Activated CD8-positive, alpha-beta T cell treated with anti-CD3 and anti-CD28 coated beads for 36 hours (primary cell): ENCODE measurements around the gene LTO1. TPM values are rescaled to one million over a fixed set of nuclear protein-coding genes. Genes with fewer than 3 reads are reported as not detected.

ENCODE experiments used
- ATAC-seq: fragments of 200-7000 bp; cut with Tn5 transposase; one replicate; pipeline ENCODE4 v1.10.0; 2021; ENCODE audit warnings: mild to moderate bottlenecking, moderate library complexity
- CTCF ChIA-PET: fragments of 350-600 bp; sonication (Branson Sonifier 250); formaldehyde crosslinking; loops from one replicate; lab custom pipeline; 2021; ENCODE audit warnings: antibody characterized with exemption; lab: Charles Lee
- POLR2A ChIA-PET: fragments of 350-600 bp; sonication (Branson Sonifier 250); formaldehyde crosslinking; loops from one replicate; lab custom pipeline; 2021; ENCODE audit warnings: antibody characterized with exemption; lab: Charles Lee
- DNase-seq: peaks from one replicate; pipeline ENCODE4 v3.0.0-alpha.2; 2020
- H3K27ac Mint-ChIP-seq: one replicate; pipeline ENCODE4 v1.8.0; 2021; ENCODE audit warnings: mild to moderate bottlenecking, mixed read lengths
- H3K27me3 Mint-ChIP-seq: one replicate; pipeline ENCODE4 v1.8.0; 2021; ENCODE audit warnings: mixed read lengths
- H3K36me3 Mint-ChIP-seq: one replicate; pipeline ENCODE4 v1.8.0; 2021; ENCODE audit warnings: low read depth, mixed read lengths
- H3K4me1 Mint-ChIP-seq: one replicate; pipeline ENCODE4 v1.8.0; 2021; ENCODE audit warnings: low read depth, mixed read lengths
- H3K4me3 Mint-ChIP-seq: one replicate; pipeline ENCODE4 v1.8.0; 2021; ENCODE audit warnings: mild to moderate bottlenecking, moderate library complexity, mixed read lengths
- H3K9me3 Mint-ChIP-seq: one replicate; pipeline ENCODE4 v1.8.0; 2021; ENCODE audit warnings: mixed read lengths
- CTCF ChIP-seq: fragments of 200-600 bp; IDR thresholded peaks from one replicate; pipeline ENCODE4 v1.8.0; 2022; ENCODE audit warnings: antibody characterized with exemption, mild to moderate bottlenecking
- intact Hi-C: fragments of 100-400 bp; cut with micrococcal nuclease; formaldehyde crosslinking; loops from one replicate; pipeline ENCODE4 v1.10.0; 2022
- total RNA-seq, 2 experiments: library from RNA; stranded (reverse); gene quantifications; one replicate each; pipeline ENCODE4 v1.2.3, GENCODE V29; 2021

The LTO1 gene
- total RNA-seq, 2 experiments from 2014 or later: 14.9 to 15.9 TPM

- ChIA-PET POLR2A (interaction anchor here (0.7 to 1.1 kb wide), 4 partner anchors 30 to 595 kb away, joined by 3 read pairs; no protein-coding TSS in a partner anchor), CTCF (interaction anchor here (1.0 to 2.4 kb wide), 9 partner anchors 12 to 1384 kb away, joined by 3 to 24 read pairs (median 4); no protein-coding TSS in a partner anchor)
- Mint-ChIP-seq H3K4me3 (peak overlapping the region; percentile 69), H3K9me3 (no peaks in the 10 kb centered on the region), H3K27ac (no peak overlapping the region), H3K27me3 (peaks cover 32% of the 10 kb centered on the region), H3K36me3 (no peaks in the 10 kb centered on the region), H3K4me1 (peaks cover 24% of the 10 kb centered on the region)
- intact Hi-C loops: loop anchor here (5.0 to 10.0 kb wide), 2 partner anchors 347 to 540 kb away; partner anchors contain the start of gene MYEOV
- ATAC-seq (no peak), DNase-seq (peak; percentile 11)
- TF ChIP-seq CTCF: no peak
Observed at GRCh38 chr11:69641681-69642548, 33.2 kb downstream of the LTO1 start.

GRCh38 chr11:69640995-69641581 lies 34.1 kb downstream of the LTO1 start, which contains the start of gene CCND1:
CCND1 (plus strand) TSS chr11:69641156; CDS start chr11:69641314, 158 bp downstream.
- Mint-ChIP-seq H3K36me3 (no peaks in the 10 kb centered on the region), H3K4me1 (peaks cover 24% of the 10 kb centered on the region), H3K27me3 (peaks cover 38% of the 10 kb centered on the region), H3K9me3 (no peaks in the 10 kb centered on the region), H3K4me3 (peak within 1 kb of the TSS; percentile 69), H3K27ac (no peak within 1 kb of the TSS)
- DNase-seq (peak; percentile 56), ATAC-seq (peak; percentile 57)
- ChIA-PET POLR2A (interaction anchor here (1.0 to 1.1 kb wide), 2 partner anchors 31 to 397 kb away, joined by 3 read pairs; no protein-coding TSS in a partner anchor), CTCF (no interaction called here)
- no peak for TF ChIP-seq CTCF
- intact Hi-C loops: loop anchor here (5.0 to 10.0 kb wide), 2 partner anchors 346 to 539 kb away; partner anchors contain the start of gene MYEOV

- Mint-ChIP-seq H3K27me3 (peaks cover 45% of the 10 kb centered on the region), H3K9me3 (no peaks in the 10 kb centered on the region), H3K4me3 (peak overlapping the region; percentile 46), H3K4me1 (peaks cover 24% of the 10 kb centered on the region), H3K27ac (no peak overlapping the region), H3K36me3 (no peaks in the 10 kb centered on the region)
- CTCF ChIA-PET: interaction anchor here (1.7 kb wide), 1 partner anchor 348 kb away, joined by 9 read pairs; no protein-coding TSS in a partner anchor
- POLR2A ChIA-PET: interaction anchor here (1.0 to 1.1 kb wide), 2 partner anchors 31 to 396 kb away, joined by 3 read pairs; no protein-coding TSS in a partner anchor
- ATAC-seq (no peak), DNase-seq (peak; percentile 13)
- intact Hi-C loops: loop anchor here (5.0 to 10.0 kb wide), 2 partner anchors 346 to 538 kb away; partner anchors contain the start of gene MYEOV
- no peak for TF ChIP-seq CTCF
Observed at GRCh38 chr11:69640260-69640994, 34.7 kb downstream of the LTO1 start.

GRCh38 chr11:69639831-69640230 lies 35.3 kb downstream of the LTO1 start:
- H3K4me1 Mint-ChIP-seq: peaks cover 24% of the 10 kb centered on the region
- no peaks in the 10 kb centered on the region for H3K36me3 Mint-ChIP-seq
- intact Hi-C loops: loop anchor here (5.0 to 10.0 kb wide), 2 partner anchors 345 to 538 kb away; partner anchors contain the start of gene MYEOV
- H3K9me3 Mint-ChIP-seq: no peaks in the 10 kb centered on the region
- no peak for DNase-seq
- H3K27ac Mint-ChIP-seq: no peak overlapping the region
- POLR2A ChIA-PET: no interaction called here
- CTCF ChIA-PET: interaction anchor here (1.7 kb wide), 1 partner anchor 348 kb away, joined by 9 read pairs; no protein-coding TSS in a partner anchor
- H3K4me3 Mint-ChIP-seq: no peak overlapping the region
- no peak for ATAC-seq
- no peak for TF ChIP-seq CTCF
- H3K27me3 Mint-ChIP-seq: peaks cover 49% of the 10 kb centered on the region
